Tibial nerve (tissue), 4 donors: Measurements from ENCODE around the gene NDUFAF8. TPM values are rescaled to one million over a fixed set of nuclear protein-coding genes. Genes with fewer than 3 reads are reported as not detected.

Experiments used
- DNase-seq, 2 donors: peaks; one replicate each; pipeline ENCODE4 v3.0.0-alpha.2; 2019; ENCODE audit warnings: low spot score in 2 of 2
- H3K27ac ChIP-seq, 4 donors: fragments of 200-600 bp; sonication (generic) in 3 of 4; one replicate each; pipeline ENCODE4 v1.5.1; 2017 to 2019; ENCODE audit warnings: mild to moderate bottlenecking in 1 of 4
- H3K27me3 ChIP-seq, 2 donors: fragments of 200-600 bp; sonication (generic) in 1 of 2; one replicate each; pipeline versions ENCODE4 v1.5.1 to v1.6.0; 2017 to 2019
- H3K36me3 ChIP-seq, 3 donors: fragments of 200-600 bp; sonication (generic); one replicate each; pipeline ENCODE4 v1.5.1; 2018 to 2019
- H3K4me1 ChIP-seq, 4 donors: fragments of 200-600 bp; sonication (generic) in 3 of 4; one replicate each; pipeline ENCODE4 v1.5.1; 2017 to 2019
- H3K4me3 ChIP-seq, 4 donors: fragments of 200-600 bp; sonication (generic) in 3 of 4; one replicate each; pipeline ENCODE4 v1.5.1; 2017 to 2019; ENCODE audit warnings: mild to moderate bottlenecking in 1 of 4, moderate library complexity in 1 of 4
- H3K9me3 ChIP-seq, 4 donors: fragments of 200-600 bp; sonication (generic) in 3 of 4; one replicate each; pipeline ENCODE4 v1.5.1; 2017 to 2019
- EP300 ChIP-seq, 2 donors: sonication (generic); formaldehyde crosslinking; IDR thresholded peaks; one replicate each; pipeline ENCODE4 v1.6.1; 2017; ENCODE audit warnings: antibody characterized with exemption in 2 of 2, mild to moderate bottlenecking in 1 of 2
- POLR2A ChIP-seq, 2 donors: fragments of 450-650 bp; IDR thresholded peaks; one replicate each; pipeline ENCODE4 v1.6.1; 2017; ENCODE audit warnings: antibody characterized with exemption in 2 of 2, mild to moderate bottlenecking in 2 of 2, moderate library complexity in 2 of 2
- WGBS, 2 donors: methylation state at CpG; one replicate each; pipeline ENCODE4 v1.1.5; 2018; 5-methylcytosine and 5-hydroxymethylcytosine counted together
- total RNA-seq, 4 donors: library from RNA; depleted of rRNA; stranded (reverse); fragments of >200 nt; gene quantifications; one replicate each; pipeline ENCODE4 v1.1.0, GENCODE V29; 2016
- TF ChIP-seq, protein P1 (sequence below), 5 experiments: fragments of 200-600 bp in 3 of 5; fragments of 450-650 bp in 2 of 5; sonication (generic) in 3 of 5; IDR thresholded peaks; one replicate each; pipeline ENCODE4 v1.5.1; 2016 to 2019; ENCODE audit warnings: antibody characterized with exemption in 5 of 5, mild to moderate bottlenecking in 3 of 5, moderate library complexity in 2 of 5

Gene NDUFAF8
- total RNA-seq, 4 donors from 2014 or later, result 27.8 to 73.0 (median 61.1) TPM

GRCh38 chr17:81253358-81254131 is 14.4 kb downstream of the NDUFAF8 start:
- 60 to 61% methylated on average over 19 of the region's 19 CpGs for WGBS, 2 donors
- TF ChIP-seq EP300 (IDR thresholded peaks at IDR 0.05) (no peak), POLR2A (IDR thresholded peaks at IDR 0.05) (no peak)
- TF ChIP-seq, protein P1, sequence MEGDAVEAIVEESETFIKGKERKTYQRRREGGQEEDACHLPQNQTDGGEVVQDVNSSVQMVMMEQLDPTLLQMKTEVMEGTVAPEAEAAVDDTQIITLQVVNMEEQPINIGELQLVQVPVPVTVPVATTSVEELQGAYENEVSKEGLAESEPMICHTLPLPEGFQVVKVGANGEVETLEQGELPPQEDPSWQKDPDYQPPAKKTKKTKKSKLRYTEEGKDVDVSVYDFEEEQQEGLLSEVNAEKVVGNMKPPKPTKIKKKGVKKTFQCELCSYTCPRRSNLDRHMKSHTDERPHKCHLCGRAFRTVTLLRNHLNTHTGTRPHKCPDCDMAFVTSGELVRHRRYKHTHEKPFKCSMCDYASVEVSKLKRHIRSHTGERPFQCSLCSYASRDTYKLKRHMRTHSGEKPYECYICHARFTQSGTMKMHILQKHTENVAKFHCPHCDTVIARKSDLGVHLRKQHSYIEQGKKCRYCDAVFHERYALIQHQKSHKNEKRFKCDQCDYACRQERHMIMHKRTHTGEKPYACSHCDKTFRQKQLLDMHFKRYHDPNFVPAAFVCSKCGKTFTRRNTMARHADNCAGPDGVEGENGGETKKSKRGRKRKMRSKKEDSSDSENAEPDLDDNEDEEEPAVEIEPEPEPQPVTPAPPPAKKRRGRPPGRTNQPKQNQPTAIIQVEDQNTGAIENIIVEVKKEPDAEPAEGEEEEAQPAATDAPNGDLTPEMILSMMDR (IDR thresholded peaks at IDR 0.05), result peak; percentile 78 to 95 (median 86)
- H3K4me3 ChIP-seq, result no peak overlapping the region
- H3K36me3 ChIP-seq, result peaks cover 0 to 57% (median 8%) of the 10 kb centered on the region in 3 donors
- no peaks in the 10 kb centered on the region for H3K27me3 ChIP-seq
- DNase-seq, result peak in 1 of 2 donors; percentile 66
- no peaks in the 10 kb centered on the region for H3K9me3 ChIP-seq
- peaks cover 0 to 25% (median 12%) of the 10 kb centered on the region in 4 donors for H3K4me1 ChIP-seq
- no peak overlapping the region for H3K27ac ChIP-seq

GRCh38 chr17:81254955-81255717 is 16.0 kb downstream of the NDUFAF8 start:
- WGBS, 2 donors, result 35 to 37% methylated on average over 27 to 34 of the region's 35 CpGs

GRCh38 chr17:81256616-81257015 is 17.5 kb downstream of the NDUFAF8 start:
- no peak for DNase-seq
- peaks cover 0 to 25% (median 12%) of the 10 kb centered on the region in 4 donors for H3K4me1 ChIP-seq
- H3K4me3 ChIP-seq, result no peak overlapping the region
- TF ChIP-seq EP300 (IDR thresholded peaks at IDR 0.05) (no peak), POLR2A (IDR thresholded peaks at IDR 0.05) (no peak)
- TF ChIP-seq, protein P1 (IDR thresholded peaks at IDR 0.05), result no peak
- peaks cover 0 to 64% (median 25%) of the 10 kb centered on the region in 3 donors for H3K36me3 ChIP-seq
- no peak overlapping the region for H3K27ac ChIP-seq
- H3K27me3 ChIP-seq, result no peaks in the 10 kb centered on the region
- 75 to 80% methylated on average over 7 to 12 of the region's 12 CpGs for WGBS, 2 donors
- H3K9me3 ChIP-seq, result no peaks in the 10 kb centered on the region

More at GRCh38 chr17:81254955-81255717, 16.0 kb downstream of the NDUFAF8 start:
- Histone ChIP-seq H3K9me3 (no peaks in the 10 kb centered on the region), H3K27ac (peak overlapping the region in 1 of 4 donors; percentile 58), H3K36me3 (peaks cover 0 to 64% (median 16%) of the 10 kb centered on the region in 3 donors), H3K4me3 (no peak overlapping the region), H3K27me3 (no peaks in the 10 kb centered on the region), H3K4me1 (peaks cover 0 to 25% (median 12%) of the 10 kb centered on the region in 4 donors)
- TF ChIP-seq POLR2A (IDR thresholded peaks at IDR 0.05) (no peak), EP300 (IDR thresholded peaks at IDR 0.05) (peak in 1 of 2 donors; percentile 21)
- TF ChIP-seq, protein P1 (IDR thresholded peaks at IDR 0.05), result peak in 4 of 5 experiments; percentile 28 to 62 (median 51)
- peak; percentile 53 to 55 for DNase-seq

DNA sequence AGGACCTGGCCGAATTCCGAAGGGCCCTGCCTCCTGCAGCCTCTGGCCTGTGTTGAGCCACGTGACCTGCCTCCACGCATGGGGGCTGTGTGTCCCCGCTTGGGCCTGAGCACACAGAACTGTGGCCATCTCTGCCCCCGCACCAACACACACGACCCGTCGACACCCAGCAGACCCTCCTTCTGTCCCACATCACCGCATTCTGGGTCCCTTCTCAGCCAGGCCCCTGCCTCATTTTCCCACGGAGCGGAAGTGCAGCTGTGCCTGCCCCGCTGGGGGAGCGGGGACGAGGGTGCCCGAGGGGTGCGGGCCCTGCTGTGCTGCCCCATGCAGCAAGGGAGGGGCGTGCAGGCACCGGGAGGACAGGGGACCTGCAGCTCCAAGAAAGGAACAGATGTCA is 18.4 kb downstream of the NDUFAF8 start:
- H3K27ac ChIP-seq, result no peak overlapping the region
- H3K4me1 ChIP-seq, result peaks cover 0 to 25% (median 12%) of the 10 kb centered on the region in 4 donors
- no peak overlapping the region for H3K4me3 ChIP-seq
- peaks cover 0 to 64% (median 25%) of the 10 kb centered on the region in 3 donors for H3K36me3 ChIP-seq
- no peak for DNase-seq
- WGBS, 2 donors, result 90 to 91% methylated on average over 17 to 19 of the region's 19 CpGs
- no peaks in the 10 kb centered on the region for H3K27me3 ChIP-seq
- H3K9me3 ChIP-seq, result no peaks in the 10 kb centered on the region
- TF ChIP-seq POLR2A (IDR thresholded peaks at IDR 0.05) (no peak), EP300 (IDR thresholded peaks at IDR 0.05) (no peak)
- TF ChIP-seq, protein P1 (IDR thresholded peaks at IDR 0.05), result no peak
